ENCODE data around the gene LDLRAD4. TPM values are rescaled to one million over a fixed set of nuclear protein-coding genes. Genes with fewer than 3 reads are reported as not detected.

The LDLRAD4 gene
- polyA plus RNA-seq, 1 of the 3 experiments (the other 2 are of a cell fraction), result 0.16 TPM

GRCh38 chr18:13300029-13300428 is 81.5 kb downstream of the LDLRAD4 start:
- no peaks in the 10 kb centered on the region for H3F3A ChIP-seq (replicated peaks; ENCODE audit: insufficient read depth)
- peak overlapping the region in 1 of 2 experiments; percentile 71; a peak in 1 of 4 replicates for H3K27ac ChIP-seq (ENCODE audit: low read depth in 2 of 2, low read length in 1 of 2)
- no peaks in the 10 kb centered on the region for H3K9me2 ChIP-seq
- peaks cover 4 to 33% of the 10 kb centered on the region in 2 experiments; a peak in 2 of 4 replicates for H3K4me1 ChIP-seq (ENCODE audit: control insufficient read depth in 1 of 2, insufficient read depth in 2 of 2, low read depth in 1 of 2, low read length in 1 of 2)
- 59% methylated on average over 5 of the region's 6 CpGs for WGBS (ENCODE audit: low lambda C conversion rate)
- DNase-seq, result peak; percentile 44
- H3K9ac ChIP-seq, result no peak overlapping the region
- TF ChIP-seq SIN3A (IDR thresholded peaks at IDR 0.05; ENCODE audit: borderline replicate concordance, low read depth, low read length) (no peak), RAD21 (IDR thresholded peaks at IDR 0.05; ENCODE audit: low read length) (peak; percentile 3; the same call in 1 of the 2 replicates), MEF2A (IDR thresholded peaks at IDR 0.05; ENCODE audit: borderline replicate concordance, low read depth) (no peak), EZH2phosphoT487 (IDR thresholded peaks at IDR 0.05; ENCODE audit: borderline replicate concordance, low read depth) (no peak), GATA2 (CRISPR knock-in tag; IDR thresholded peaks at IDR 0.05) (no peak), USF1 (IDR thresholded peaks at IDR 0.05; ENCODE audit: borderline replicate concordance, low read depth) (no peak)
- no peak overlapping the region for H3K4me3 ChIP-seq (ENCODE audit: low read depth in 2 of 2, low read length in 1 of 2)
- no peak overlapping the region for H3K4me2 ChIP-seq
- ChIA-PET CTCF (no interaction called here), POLR2A (no interaction called here)
- H3K27me3 ChIP-seq (ENCODE audit: insufficient read depth), result no peaks in the 10 kb centered on the region
- no peaks in the 10 kb centered on the region for H3K9me3 ChIP-seq
- H3K36me3 ChIP-seq (replicated peaks in 1 of 2; ENCODE audit: control insufficient read depth in 1 of 2, insufficient read depth in 2 of 2, low read length in 1 of 2), result no peaks in the 10 kb centered on the region
- no peak overlapping the region for H2AFZ ChIP-seq (ENCODE audit: low read depth)
- H4K20me1 ChIP-seq (ENCODE audit: insufficient read depth), result no peaks in the 10 kb centered on the region
- H3K79me2 ChIP-seq (ENCODE audit: insufficient read depth), result no peaks in the 10 kb centered on the region

- Histone ChIP-seq H3K27ac (ENCODE audit: low read depth in 2 of 2, low read length in 1 of 2) (peak overlapping the region in 1 of 2 experiments; percentile 71; a peak in 1 of 4 replicates), H3F3A (replicated peaks; ENCODE audit: insufficient read depth) (no peaks in the 10 kb centered on the region), H3K79me2 (ENCODE audit: insufficient read depth) (no peaks in the 10 kb centered on the region), H2AFZ (ENCODE audit: low read depth) (no peak overlapping the region), H3K27me3 (ENCODE audit: insufficient read depth) (no peaks in the 10 kb centered on the region), H3K9ac (no peak overlapping the region), H3K4me3 (ENCODE audit: low read depth in 2 of 2, low read length in 1 of 2) (no peak overlapping the region), H3K9me3 (no peaks in the 10 kb centered on the region), H3K36me3 (replicated peaks in 1 of 2; ENCODE audit: control insufficient read depth in 1 of 2, insufficient read depth in 2 of 2, low read length in 1 of 2) (no peaks in the 10 kb centered on the region), H4K20me1 (ENCODE audit: insufficient read depth) (no peaks in the 10 kb centered on the region), H3K9me2 (no peaks in the 10 kb centered on the region), H3K4me1 (ENCODE audit: control insufficient read depth in 1 of 2, insufficient read depth in 2 of 2, low read depth in 1 of 2, low read length in 1 of 2) (peaks cover 4 to 33% of the 10 kb centered on the region in 2 experiments; a peak in 2 of 4 replicates), H3K4me2 (no peak overlapping the region)
- CTCF ChIA-PET, result interaction anchor here (1.0 kb wide), 1 partner anchor 14 kb away, joined by 3 read pairs; no protein-coding TSS in a partner anchor
- WGBS (ENCODE audit: low lambda C conversion rate), result 80% methylated on average over 10 of the region's 17 CpGs
- TF ChIP-seq USF2 (IDR thresholded peaks at IDR 0.05; ENCODE audit: borderline replicate concordance, low read depth, low read length), result no peak
- no peak for DNase-seq
- POLR2A ChIA-PET, result no interaction called here
These were observed 82.2 kb downstream of the LDLRAD4 start for GRCh38 chr18:13300796-13301195.

GRCh38 chr18:13302040-13302439 is 83.5 kb downstream of the LDLRAD4 start:
- peaks cover 4 to 33% of the 10 kb centered on the region in 2 experiments; a peak in 2 of 4 replicates for H3K4me1 ChIP-seq (ENCODE audit: control insufficient read depth in 1 of 2, insufficient read depth in 2 of 2, low read depth in 1 of 2, low read length in 1 of 2)
- ChIA-PET POLR2A (no interaction called here), CTCF (interaction anchor here (1.0 kb wide), 1 partner anchor 13 kb away, joined by 3 read pairs; no protein-coding TSS in a partner anchor)
- TF ChIP-seq USF2 (IDR thresholded peaks at IDR 0.05; ENCODE audit: borderline replicate concordance, low read depth, low read length), result no peak
- no peak for TF ChIP-seq CHD2 (IDR thresholded peaks at IDR 0.05; ENCODE audit: low read length, partially characterized antibody)
- no peak for TF ChIP-seq CTCF (IDR thresholded peaks at IDR 0.05)
- no peak for TF ChIP-seq RAD21 (IDR thresholded peaks at IDR 0.05; ENCODE audit: low read length)
- H4K20me1 ChIP-seq (ENCODE audit: insufficient read depth), result no peaks in the 10 kb centered on the region
- no peak overlapping the region for H3K4me2 ChIP-seq
- no peak for DNase-seq
- no peaks in the 10 kb centered on the region for H3K9me3 ChIP-seq
- H2AFZ ChIP-seq (ENCODE audit: low read depth), result no peak overlapping the region
- H3K79me2 ChIP-seq (ENCODE audit: insufficient read depth), result no peaks in the 10 kb centered on the region
- no peak overlapping the region for H3K4me3 ChIP-seq (ENCODE audit: low read depth in 2 of 2, low read length in 1 of 2)
- no peaks in the 10 kb centered on the region for H3F3A ChIP-seq (replicated peaks; ENCODE audit: insufficient read depth)
- no peaks in the 10 kb centered on the region for H3K9me2 ChIP-seq
- no peaks in the 10 kb centered on the region for H3K36me3 ChIP-seq (replicated peaks in 1 of 2; ENCODE audit: control insufficient read depth in 1 of 2, insufficient read depth in 2 of 2, low read length in 1 of 2)
- H3K9ac ChIP-seq, result no peak overlapping the region
- WGBS (ENCODE audit: low lambda C conversion rate), result 82% methylated on average over 6 of the region's 6 CpGs
- H3K27me3 ChIP-seq (ENCODE audit: insufficient read depth), result no peaks in the 10 kb centered on the region
- H3K27ac ChIP-seq (ENCODE audit: low read depth in 2 of 2, low read length in 1 of 2), result no peak overlapping the region

All from SK-N-SH (cell line).